NCI-H2107 treated with DMSO at 0.1 percent for 48 hours (cell line): ENCODE results near the gene CFAP53.
"Not testable (repeated sequence)": the region's sequence is repeated elsewhere in the genome, so short reads cannot be mapped to it uniquely, and the experiment has no call there.

Experiments used
- DNase-seq: peaks from one replicate; lab custom pipeline; 2025; ENCODE audit not compliant: unreplicated experiment; lab: John Stamatoyannopoulos, UW

CFAP53 gene

GRCh38 chr18:50288348-50289107 lies 22.2 kb upstream of the CFAP53 start:
- DNase-seq: not testable (repeated sequence)

DNA sequence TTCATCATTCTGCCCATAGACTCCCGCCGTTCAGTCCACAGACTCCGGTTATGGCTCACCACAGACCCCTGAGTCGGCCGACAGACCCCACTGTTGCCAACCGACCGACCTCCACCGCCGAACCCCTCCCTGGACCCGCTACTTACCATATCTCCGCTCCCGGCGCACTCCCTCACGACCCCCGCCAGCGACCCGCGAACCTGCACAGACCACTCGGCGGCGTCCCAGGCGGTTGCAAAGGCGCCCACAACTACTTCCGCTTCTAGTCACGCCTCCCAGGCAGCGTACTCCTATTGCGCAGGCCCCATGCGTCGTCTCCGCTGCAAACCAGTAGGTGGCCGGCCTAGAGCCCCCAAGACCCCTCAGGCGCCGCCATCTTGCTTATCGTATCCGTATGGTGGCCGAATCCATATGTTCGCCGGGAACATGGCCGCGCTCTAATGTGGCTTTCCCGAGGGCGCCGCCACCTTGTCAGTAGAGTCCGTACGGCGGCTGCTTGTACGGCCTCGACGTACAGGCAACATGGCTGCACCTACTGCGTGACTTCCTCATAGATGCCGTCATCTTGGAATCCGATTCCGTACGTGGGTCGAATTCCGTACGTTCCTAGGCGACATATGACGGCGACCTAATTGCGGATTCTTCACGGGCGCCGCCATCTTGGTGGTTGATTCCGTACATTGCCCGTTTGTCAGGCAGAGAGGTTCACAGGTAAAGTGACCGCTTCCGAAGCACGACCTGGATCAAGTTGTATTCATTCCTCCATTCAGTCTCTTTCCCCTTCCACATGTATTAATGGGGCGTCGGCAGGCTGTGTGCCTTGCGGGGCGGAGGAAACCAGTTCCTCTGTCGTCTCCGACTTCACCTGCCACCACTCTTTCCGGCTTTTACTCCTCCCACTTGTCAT lies 21.4 kb upstream of the CFAP53 start, which contains the start of gene CXXC1:
Gene CXXC1, minus strand, starts transcription at position 252 of the 907 bp plus-strand sequence. Its CDS starts 103 bp downstream, at position 149.
- peak; percentile 98 for DNase-seq

DNA sequence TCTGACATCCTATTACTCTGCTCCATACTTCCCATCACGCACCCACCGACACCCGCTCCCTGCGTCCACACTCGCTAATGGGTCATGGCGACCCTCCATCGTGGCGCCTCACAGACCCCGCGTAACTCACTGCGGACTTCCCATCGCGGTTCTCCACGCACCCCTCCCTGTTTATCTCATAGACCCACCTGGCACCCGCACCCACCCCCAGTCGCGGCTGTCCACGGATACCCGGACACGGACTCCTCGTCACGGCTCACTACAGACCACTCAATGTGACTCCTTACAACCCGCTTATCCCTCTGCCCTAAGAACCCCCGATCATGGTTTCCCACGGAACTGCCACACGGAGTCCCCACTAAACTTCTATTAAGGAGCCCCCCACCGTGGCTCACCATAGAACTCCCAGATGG lies 20.7 kb upstream of the CFAP53 start:
- DNase-seq: no peak

DNA sequence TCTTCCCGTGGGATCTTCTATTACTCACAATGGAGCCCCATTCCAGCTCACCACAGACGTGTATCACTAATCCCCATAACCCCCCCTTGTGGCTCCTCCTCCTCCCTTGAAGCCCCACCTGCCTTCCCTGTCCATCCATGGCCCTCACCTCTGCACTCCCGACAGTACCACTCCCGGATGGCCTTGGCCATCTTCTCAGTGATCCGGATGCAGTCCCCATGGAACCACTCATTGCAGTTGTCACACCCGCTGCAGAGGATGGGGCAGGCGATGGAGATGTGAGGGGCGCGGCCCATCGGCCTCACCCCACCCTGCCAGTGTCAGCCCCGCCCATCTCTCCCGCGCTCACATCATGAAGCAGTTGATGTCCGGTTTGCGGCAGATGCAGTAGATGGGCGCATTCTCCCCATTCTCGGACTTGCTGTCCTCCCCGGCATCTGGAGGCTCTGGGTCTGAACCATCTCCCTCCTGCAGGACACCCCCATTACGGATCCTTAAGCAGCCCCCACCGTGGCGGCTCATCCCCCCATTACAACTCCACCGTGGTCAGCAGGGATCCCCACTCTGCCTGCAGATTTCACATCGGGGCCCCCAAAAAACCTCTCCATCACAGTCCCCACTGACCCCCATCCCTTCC lies 20.2 kb upstream of the CFAP53 start:
- no peak for DNase-seq

- no peak for DNase-seq
Measured at GRCh38 chr18:50285631-50286321, 19.5 kb upstream of the CFAP53 start.

GRCh38 chr18:50285071-50285470 lies 18.8 kb upstream of the CFAP53 start:
- DNase-seq: no peak

- no peak for DNase-seq
Measured at GRCh38 chr18:50284255-50284885, 18.1 kb upstream of the CFAP53 start.

DNA sequence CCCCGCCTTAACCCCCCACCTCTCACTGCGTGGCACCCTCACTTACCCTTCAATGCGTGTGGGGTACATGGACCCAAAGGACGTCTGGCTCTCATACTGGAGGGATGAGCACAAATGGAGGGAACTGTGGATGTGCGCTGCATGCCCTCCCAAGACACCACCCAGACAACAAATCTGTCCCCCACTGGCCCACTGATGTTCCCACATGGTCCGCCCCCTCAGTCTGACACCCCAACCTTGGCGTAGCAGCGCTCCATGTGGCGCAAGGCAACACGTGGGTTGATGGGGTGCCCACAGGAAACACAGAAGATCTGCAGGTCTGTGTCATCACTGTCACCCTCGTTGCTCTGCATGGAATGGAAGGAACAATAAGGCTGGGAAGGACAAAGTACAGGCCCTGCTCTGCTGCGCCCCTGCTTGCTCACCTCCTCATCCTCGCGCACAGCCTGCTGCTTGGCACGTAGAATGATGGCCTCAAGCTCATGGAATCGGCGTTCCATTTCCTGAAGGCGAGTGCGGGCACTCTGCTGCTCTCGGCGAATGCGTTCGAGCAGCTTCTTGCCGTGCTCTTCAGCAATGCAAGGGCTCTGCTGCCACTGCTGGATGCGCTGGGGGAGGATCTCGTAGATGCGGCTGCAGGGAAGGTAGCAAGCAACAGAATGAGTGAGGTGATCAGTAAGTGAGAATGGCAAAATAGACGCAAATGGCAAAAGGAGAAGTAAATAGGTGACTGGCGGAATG lies 17.3 kb upstream of the CFAP53 start:
- DNase-seq: no peak

DNA sequence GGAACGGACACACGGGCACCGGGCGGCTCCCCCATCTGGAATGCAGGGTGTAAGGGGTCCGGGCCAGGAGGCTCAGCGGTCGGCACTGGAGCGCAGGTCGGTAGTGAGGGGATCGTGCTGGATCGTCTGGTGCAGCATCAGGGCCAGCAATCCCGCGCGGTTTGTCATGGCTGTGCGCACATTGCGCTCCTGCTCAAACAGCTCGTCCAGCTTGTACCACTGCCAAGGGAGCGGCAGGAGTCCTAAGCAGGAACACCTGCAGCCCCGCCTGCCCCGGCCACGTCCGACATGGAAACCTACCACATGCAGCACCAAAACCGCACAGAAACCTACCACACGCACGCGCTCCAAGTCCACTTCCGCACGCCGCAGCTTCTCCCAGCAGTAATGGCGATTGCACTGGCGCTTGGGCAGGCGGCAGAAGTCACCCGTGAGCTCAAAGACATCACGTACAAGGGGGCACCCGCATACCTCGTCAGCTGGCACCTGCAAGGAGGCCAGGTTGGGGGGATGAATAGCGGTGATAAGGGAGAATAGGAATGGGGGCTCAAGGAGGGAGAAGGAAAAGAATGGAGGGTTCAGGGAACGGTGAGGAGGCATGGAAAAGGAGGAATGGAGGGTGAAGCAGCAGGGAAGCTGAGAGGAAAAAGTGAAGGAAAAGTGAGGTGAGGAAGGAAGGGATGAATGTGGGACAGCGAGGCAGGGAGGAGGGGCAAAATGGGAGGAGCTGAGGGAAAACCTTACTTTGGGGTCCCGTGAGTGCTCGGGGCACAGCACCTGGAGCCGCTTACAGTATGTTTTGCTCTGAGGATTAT lies 16.4 kb upstream of the CFAP53 start:
- DNase-seq: no peak

DNA sequence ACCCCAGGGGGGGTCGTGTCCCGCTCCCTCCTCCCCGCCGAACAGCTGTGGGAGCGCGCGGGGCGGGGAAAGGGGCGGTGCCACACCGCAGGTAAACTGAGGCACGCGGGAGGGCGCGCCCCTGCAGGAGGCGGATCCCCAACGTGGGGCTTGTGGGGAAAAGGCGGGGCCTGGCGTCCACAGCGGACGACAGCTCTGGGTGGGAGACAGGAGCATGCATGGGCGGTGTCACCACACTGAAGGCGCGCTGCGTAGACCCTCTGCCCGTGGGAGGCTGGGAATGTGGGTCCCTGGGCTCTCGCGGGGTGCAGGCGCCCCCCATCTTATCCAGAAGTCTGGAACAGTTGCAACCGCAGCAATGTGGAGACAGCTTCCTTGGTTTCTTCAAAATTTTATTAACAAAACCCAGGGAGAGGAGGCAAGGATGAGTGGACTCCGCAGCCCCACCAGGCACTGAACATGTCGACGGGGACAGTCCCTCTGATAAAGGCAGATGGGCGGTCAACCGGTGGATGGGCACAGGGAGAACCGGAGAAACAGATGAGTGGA lies 15.8 kb upstream of the CFAP53 start:
- no peak for DNase-seq

DNA sequence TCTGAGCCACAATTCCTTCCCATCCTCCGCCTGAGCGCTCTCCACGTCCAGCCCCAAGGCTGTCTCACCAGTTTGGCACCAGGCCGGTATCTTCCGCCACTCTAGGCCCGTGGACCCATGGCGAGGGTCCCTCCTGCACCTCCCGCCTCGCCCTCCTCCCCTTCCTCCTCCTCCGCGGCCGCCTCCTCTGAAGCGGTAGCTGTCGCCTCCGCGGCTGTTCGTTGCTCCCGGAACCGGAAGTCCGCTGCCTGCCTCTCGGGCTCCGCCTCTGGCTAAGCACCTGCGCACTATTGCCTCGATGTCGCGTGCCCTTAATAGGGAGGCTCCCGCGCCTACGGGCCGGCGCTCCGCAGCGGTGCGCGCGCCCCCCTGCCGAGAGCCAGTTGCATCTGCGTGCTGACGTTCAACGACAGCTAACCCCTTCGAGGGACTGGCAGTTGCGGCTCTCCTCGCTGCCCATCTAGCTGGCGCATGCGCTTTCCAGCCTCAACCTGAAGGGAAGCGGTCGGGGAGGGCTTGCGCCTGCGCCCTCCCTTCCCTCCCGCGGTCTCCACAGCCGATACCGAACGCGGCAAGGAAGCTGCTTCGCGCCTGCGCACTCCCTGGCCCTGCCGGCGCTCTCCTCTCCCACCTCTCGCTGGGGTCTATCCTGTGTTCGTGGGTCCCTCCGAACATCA lies 15.1 kb upstream of the CFAP53 start, which contains the start of gene MBD1:
Gene MBD1, minus strand, starts transcription at position 229 of the 677 bp plus-strand sequence. CDS start 1,531 bp downstream, outside the sequence.
- DNase-seq: peak; percentile 96

GRCh38 chr18:50280707-50281294 lies 14.5 kb upstream of the CFAP53 start:
- no peak for DNase-seq

- DNase-seq: no peak
Measured at GRCh38 chr18:50279752-50280151, 13.5 kb upstream of the CFAP53 start.

GRCh38 chr18:50277942-50278341 lies 11.6 kb upstream of the CFAP53 start:
- no peak for DNase-seq

- no peak for DNase-seq
Measured at GRCh38 chr18:50276452-50276851, 10.2 kb upstream of the CFAP53 start.

GRCh38 chr18:50275503-50276036 lies 9.3 kb upstream of the CFAP53 start:
- no peak for DNase-seq

GRCh38 chr18:50274941-50275340 lies 8.6 kb upstream of the CFAP53 start:
- no peak for DNase-seq
